ENCODE data around the gene SWAP70.
"Not testable (repeated sequence)": the region's sequence is repeated elsewhere in the genome, so short reads cannot be mapped to it uniquely, and the experiment has no call there.

The SWAP70 gene

GRCh38 chr11:9726321-9727022 is 62.6 kb downstream of the SWAP70 start:
- DNase-seq = no peak

GRCh38 chr11:9728058-9728457 is 64.2 kb downstream of the SWAP70 start:
- no peak for DNase-seq

- DNase-seq = no peak
These were observed 67.4 kb downstream of the SWAP70 start for GRCh38 chr11:9731256-9731655.

- no peak for DNase-seq
These were observed 68.6 kb downstream of the SWAP70 start for GRCh38 chr11:9732453-9732852.

- no peak for DNase-seq
These were observed 69.3 kb downstream of the SWAP70 start for GRCh38 chr11:9733212-9733611.

- no peak for DNase-seq
These were observed 71.4 kb downstream of the SWAP70 start for GRCh38 chr11:9735236-9735635.

- no peak for DNase-seq
These were observed 72.0 kb downstream of the SWAP70 start for GRCh38 chr11:9735919-9736318.

GRCh38 chr11:9736365-9736764 is 72.5 kb downstream of the SWAP70 start:
- DNase-seq = no peak

- DNase-seq = no peak
These were observed 74.2 kb downstream of the SWAP70 start for GRCh38 chr11:9738116-9738515.

- no peak for DNase-seq
These were observed 74.8 kb downstream of the SWAP70 start for GRCh38 chr11:9738707-9739106.

- DNase-seq = no peak
These were observed 75.4 kb downstream of the SWAP70 start for GRCh38 chr11:9739123-9739900.

- DNase-seq = no peak
These were observed 76.5 kb downstream of the SWAP70 start for GRCh38 chr11:9740202-9740883.

GRCh38 chr11:9741260-9741659 is 77.4 kb downstream of the SWAP70 start:
- no peak for DNase-seq

GRCh38 chr11:9743512-9743911 is 79.6 kb downstream of the SWAP70 start:
- not testable (repeated sequence) for DNase-seq

GRCh38 chr11:9745411-9746211 is 81.7 kb downstream of the SWAP70 start:
- DNase-seq = no peak

GRCh38 chr11:9747229-9747628 is 83.4 kb downstream of the SWAP70 start:
- no peak for DNase-seq

- DNase-seq = no peak
These were observed 84.0 kb downstream of the SWAP70 start for GRCh38 chr11:9747828-9748227.

GRCh38 chr11:9748361-9748970 is 84.6 kb downstream of the SWAP70 start:
- DNase-seq = peak; percentile 82

- DNase-seq = no peak
These were observed 86.7 kb downstream of the SWAP70 start for GRCh38 chr11:9750551-9750950.

- no peak for DNase-seq
These were observed 88.2 kb downstream of the SWAP70 start for GRCh38 chr11:9752091-9752490.

- DNase-seq = peak; percentile 21
These were observed 89.1 kb downstream of the SWAP70 start for GRCh38 chr11:9753021-9753420.

GRCh38 chr11:9754010-9754471 is 90.2 kb downstream of the SWAP70 start:
- no peak for DNase-seq

Data from activated CD4-positive, alpha-beta T cell treated with anti-CD3 and anti-CD28 coated beads, Interleukin-2, amount 50 U/mL, for 16 hours (primary cell).